Measurements from ENCODE around the gene PSME2.
A peak's percentile ranks its signal among the peaks of the same experiment; 100 is the strongest.

Gene PSME2

DNA sequence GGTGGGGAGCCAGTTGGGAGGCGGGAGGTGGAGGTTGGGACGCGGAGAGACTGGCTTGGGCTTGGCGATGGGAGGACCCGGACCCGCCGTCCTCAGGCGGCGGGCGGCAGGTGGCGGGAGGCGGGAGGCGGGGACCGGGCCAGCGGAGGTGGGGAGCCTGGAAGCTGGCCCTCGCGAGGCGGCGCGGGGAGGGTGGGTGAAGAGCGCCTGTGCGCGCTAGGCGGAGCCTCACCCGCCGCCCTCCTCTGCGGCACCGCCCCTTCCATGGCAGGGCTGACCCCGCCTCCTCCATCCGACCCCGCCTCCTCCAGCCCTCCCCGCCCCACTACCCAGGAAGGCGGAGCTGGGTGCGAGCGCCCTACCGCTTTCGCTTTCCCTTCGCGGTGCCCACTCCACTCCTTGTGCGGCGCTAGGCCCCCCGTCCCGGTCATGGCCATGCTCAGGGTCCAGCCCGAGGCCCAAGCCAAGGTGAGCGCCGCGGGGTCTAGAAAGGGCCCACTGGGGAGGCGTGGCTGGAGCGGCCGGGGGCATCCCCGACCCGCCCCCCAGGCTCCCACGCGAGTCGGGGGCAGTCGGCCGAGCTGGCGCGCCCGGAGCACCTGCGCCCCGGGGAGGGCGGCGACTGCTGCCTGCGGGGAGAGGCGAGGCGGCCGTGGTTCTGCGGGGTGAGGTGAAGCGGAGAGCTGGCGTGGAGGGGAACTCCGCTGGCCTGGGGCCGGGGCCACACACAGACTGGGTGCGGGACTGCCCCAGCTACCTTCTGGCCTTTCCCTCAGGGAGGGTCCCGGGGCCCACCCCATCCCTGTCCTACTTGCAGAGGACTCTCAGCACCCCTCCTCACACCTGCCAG is 10.4 kb downstream of the PSME2 start, which contains the start of gene PSME1:
TSS of gene PSME1 (plus strand) at position 361 of the 850 bp plus-strand sequence. CDS start at position 430, 69 bp downstream.
- peak; percentile 93 for DNase-seq (ENCODE audit: low spot score)

DNA sequence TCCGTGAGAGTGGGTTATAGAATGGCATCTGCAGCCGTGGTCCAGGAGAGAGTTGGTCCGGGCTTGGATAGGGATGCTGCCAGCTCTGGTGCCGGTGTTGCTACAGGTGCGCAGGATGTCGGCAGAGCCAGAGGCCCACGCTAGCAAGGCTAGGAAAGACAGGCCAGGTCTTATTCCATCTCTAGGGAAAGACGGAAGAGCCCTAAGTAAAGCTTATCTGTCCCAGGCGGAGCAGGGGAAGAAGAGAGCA is 10.9 kb downstream of the PSME2 start:
- no peak for DNase-seq (ENCODE audit: low spot score)

DNA sequence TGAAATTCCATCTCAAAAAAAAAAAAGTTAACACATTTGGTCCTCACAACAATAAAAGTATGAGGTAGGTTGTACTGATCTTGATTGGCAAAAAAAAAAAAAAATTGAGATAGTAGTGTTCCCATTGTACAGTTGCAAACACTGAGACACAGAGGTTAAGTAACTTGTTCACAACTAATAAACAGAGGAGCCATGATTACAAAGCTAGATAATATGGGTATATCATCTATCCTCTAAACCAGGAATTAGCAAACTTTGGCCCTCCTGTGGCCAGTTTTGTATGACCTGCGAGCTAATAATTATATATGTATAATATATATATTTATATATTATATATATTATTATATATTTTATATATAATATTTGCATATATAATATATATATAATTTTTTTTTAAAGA is 12.7 kb downstream of the PSME2 start:
- no peak for DNase-seq (ENCODE audit: low spot score)

DNA sequence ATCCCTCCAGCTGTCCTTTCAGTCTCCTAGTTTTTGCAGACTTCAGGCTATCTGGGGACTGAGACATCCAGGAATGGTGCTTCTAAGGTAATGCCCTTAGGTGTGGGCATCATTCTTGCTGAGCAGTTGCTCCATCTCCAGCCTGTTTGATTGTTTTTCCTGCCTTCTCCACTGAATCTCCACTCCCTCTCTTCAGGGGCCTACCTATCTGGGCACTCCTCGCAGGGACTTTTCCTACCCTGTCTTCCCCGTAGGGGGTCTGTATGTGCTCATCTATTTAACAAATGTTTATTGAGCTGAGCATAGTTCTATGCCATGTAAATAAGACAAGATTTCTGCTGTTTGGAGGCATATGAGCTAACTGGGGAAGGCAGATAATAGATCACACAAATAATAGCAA is 13.4 kb downstream of the PSME2 start:
- no peak for DNase-seq (ENCODE audit: low spot score)

DNA sequence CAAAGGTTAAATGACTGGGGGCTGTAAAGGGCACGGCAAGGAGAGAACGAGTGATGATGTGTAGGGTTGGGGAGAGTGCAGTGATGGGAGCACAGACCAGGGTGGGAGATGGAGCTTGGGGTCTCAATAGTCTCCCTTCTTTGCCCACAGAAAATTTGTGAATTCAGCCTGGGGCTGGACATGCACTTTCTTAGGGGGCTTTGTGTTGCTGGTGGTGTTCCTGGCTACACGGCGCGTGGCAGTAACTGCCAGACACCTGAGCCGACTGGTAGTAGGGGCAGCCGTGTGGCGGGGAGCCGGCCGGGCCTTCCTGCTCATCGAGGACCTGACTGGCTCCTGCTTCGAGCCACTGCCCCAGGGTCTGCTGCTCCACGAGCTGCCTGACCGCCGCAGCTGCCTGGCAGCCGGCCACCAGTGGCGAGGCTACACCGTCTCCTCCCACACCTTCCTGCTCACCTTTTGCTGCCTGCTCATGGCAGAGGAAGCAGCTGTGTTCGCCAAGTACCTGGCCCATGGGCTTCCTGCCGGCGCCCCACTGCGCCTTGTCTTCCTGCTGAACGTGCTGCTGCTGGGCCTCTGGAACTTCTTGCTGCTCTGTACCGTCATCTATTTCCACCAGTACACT is 14.2 kb downstream of the PSME2 start:
- no peak for DNase-seq (ENCODE audit: low spot score)

DNA sequence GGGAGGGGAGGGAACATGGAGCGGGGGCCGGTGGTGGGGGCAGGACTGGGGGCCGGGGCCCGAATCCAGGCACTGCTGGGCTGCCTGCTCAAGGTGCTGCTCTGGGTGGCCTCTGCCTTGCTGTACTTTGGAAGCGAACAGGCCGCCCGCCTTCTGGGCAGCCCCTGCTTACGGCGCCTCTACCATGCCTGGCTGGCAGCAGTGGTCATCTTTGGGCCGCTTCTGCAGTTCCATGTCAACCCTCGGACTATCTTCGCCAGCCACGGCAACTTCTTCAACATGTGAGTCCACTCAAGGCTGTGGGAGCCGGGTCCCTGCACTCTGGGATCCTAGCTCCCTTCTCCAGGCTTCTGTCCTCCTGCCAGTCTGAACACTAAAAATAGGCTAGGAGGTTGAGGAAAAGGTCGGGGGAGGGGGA is 14.9 kb downstream of the PSME2 start:
- DNase-seq (ENCODE audit: low spot score), result no peak

DNA sequence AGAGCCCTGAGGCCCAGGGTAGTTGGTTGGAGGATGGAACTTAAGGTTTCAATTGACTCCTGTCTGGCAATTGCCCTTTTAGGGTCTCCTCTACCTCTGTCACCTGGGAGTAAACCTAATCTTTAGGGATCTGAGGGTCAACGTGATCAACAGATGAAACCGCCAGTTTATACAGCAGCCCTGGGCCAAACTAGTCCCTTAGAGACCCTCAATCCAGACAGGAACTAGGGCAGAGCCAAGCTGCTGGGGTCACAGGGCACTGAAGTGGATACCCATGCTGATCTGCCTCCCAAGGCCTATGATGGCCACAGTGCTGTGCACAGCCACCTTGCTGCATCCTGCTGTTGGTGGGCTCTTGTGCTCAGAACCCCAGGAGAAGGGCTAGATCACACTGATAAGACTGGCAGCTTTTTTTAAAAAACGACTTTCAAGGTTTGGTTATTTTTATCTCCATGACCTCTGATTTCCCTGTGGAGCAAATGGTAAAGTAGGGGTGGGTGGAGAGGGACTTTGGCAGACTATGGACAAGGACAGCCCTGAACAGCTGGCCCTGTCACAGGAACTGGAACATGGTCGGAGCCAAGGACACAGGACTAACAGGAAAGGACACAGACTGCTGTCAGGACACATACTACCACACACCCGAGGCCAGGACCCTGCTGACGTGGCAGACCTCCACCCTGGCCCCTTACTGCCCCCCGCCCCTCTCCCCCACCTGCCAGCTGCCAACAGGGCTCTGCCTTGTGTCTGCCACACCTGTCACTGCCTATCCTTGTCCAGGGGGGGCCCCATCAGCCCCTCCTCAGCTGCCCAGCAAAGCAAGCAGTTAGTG is 15.5 kb downstream of the PSME2 start:
- no peak for DNase-seq (ENCODE audit: low spot score)

DNA sequence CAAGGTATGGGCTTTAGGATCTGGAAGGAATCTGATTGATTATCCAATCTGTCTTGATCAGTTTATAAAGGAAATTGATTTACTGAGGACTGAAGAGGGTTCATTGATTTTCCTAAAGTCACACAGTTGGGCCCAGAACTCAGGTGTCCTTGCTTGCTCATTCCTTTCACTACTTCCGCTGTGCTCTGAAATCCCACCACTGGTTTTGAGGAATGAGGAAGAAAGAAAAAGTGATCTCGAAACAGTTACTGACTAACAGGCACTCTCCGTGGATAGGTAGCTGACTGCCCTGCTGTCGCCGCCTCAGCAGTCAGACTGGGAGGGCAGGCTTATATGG is 16.1 kb downstream of the PSME2 start, which contains the start of gene FITM1:
TSS of gene FITM1 (plus strand) at position 280 of the 337 bp plus-strand sequence. CDS start 905 bp downstream, outside the sequence.
- no peak for DNase-seq (ENCODE audit: low spot score)

DNA sequence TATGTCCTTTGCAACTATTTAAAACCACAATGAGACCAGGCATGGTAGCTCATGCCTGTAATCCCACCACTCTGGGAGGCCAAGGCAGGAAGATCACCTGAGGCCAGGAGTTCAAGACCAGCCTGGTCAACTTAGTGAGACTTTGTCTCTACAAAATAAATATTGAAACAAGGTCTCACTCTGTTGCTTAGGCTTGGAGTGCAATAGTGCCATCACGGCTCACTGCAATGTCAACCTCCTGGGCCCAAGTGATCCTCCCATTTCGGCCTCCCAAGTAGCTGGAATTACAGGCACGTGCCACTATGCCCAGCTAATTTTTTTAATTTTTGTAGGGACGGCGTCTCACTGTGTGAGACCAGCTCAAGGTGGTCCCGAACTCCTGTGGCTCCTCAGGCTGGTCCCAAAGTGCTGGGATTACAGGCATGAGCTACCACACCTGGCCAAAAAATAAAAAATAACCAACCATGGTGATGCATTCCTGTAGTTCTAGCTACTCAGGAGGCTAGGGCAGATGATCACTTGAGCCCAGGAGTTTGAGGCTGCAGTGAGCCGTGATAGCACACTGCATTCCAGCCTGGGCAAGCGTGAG is 16.9 kb downstream of the PSME2 start:
- DNase-seq (ENCODE audit: low spot score), result no peak

DNA sequence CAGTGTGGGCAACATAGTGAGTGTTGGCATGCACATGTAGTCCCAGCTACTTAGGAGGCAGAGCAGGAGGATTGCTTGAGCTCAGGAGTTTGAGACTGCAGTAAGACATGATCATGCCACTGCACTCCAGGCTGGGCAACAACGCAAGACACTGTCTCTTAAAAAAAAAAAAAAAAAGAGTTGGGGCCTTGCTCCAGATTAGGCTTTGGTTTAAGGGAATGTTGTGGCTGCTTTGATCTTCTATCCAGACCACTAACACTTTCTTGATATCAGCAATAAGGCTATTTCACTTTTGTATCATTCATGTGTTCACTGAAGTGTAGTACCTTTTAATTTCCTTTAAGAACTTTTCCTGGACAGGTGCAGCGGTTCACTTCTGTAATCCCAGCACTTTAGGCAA is 18.7 kb downstream of the PSME2 start:
- DNase-seq (ENCODE audit: low spot score), result no peak

DNA sequence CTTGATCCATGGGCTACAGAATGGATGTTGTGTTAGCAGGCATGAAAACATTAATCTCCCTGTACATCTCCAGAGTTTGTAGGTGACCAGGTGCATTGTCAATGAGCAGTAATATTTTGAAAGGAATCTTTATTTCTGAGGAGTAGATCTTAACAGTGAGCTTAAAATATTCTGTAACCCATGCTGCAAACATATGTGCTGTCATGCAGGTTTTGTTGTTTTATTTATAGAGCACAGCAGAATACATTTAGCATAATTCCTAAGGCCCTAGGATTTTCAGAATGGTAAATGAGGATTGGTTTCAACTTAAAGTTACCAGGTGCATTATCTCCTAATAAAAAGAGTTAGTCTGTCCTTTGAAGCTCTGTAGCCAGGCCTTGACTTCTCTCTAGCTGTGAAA is 19.5 kb downstream of the PSME2 start:
- no peak for DNase-seq (ENCODE audit: low spot score)

DNA sequence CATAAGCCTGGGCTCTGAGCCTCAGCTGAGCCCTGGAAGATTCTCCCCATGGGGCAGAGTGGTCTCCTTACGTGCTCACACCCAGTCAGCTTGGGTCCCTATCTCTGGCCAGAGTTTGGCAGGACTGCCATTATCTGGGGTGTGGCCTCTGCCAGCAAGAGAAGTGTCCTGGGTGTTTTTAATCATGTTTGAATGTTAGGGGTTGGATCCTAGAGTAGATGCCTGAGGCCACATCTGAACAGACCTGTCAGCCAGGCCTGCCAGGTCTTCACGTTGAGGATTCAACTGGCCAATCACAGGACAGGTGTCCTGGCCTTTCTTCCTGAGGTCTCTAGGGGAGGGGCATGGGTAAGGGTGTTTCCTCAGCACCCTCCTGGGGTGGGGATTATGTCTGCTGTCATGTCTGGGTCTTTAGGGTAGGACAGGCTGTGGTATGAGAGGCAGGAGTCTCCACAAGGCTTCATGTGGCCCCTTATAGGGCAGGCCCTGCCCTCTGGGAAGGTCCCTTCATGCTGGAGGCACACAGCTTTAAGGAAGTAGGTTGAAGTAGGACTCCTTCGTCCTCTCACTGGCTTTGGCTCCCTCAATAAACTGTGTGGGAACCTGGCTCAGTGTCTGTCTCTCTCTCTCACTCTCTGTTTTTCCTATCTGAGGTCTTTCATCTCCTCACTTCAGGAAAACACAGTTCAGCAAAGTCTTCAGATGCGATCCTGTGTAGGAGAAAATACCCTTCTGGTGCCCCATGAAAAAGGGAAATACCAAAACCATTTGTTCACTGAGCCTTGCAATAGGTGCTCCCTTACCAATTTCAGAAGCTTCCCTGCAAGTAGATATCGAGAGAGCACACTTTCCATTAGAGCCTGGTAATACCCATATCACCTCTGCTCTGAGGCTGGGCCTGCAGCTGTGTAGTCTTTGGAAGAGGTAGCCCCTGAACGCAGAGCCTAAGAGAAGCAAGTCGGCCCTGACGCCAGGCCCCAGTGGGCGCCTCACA is 22.7 kb downstream of the PSME2 start:
- no peak for DNase-seq (ENCODE audit: low spot score)

DNA sequence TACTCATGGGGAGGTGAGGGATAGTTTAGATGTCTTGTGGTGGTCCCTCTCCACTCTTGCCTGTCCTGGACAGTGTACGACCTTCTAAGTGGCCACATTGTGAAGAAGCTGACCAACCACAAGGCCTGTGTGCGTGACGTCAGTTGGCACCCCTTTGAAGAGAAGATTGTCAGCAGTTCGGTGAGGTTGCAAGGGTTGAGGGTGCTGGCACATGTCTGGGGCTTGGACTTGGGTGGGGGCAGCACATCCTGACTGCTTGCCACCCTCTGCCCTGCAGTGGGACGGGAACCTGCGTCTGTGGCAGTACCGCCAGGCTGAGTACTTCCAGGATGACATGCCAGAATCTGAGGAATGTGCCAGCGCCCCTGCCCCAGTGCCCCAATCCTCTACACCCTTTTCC is 23.5 kb downstream of the PSME2 start:
- DNase-seq (ENCODE audit: low spot score), result no peak

DNA sequence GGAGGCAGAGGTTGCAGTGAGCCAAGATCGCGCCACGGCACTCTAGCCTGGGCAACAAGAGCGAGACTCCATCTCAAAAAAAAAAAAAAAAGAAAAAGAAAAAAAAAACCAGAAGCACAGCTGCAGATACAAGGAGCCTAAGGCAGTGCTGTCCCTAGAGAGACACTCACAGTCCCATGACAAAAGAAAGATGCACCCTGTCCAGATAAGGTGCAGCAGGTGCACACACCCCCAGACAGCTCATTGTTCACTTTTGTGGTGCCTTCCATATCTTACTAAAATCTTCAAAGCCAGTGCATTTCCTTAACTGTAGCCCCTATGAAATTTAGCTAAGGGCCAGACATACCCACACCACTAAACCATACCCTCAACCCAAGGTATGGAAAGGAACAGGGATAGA is 24.0 kb downstream of the PSME2 start:
- DNase-seq (ENCODE audit: low spot score), result no peak

DNA sequence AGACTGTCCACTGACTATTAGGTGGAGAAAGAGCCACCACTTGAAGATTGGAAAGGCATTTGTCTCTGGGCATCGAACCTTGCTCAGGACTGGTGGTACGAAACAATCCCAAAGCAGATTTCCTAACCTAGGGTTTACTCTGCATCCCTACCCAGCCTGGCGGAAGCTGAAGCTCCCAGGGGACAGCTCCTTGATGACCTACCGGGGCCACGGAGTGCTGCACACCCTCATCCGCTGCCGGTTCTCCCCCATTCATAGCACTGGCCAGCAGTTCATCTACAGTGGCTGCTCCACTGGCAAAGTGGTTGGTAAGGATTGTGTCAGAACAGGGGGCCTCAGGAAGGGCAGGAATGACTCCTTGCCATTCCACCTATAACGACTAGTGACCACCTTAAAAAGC is 25.2 kb downstream of the PSME2 start:
- no peak for DNase-seq (ENCODE audit: low spot score)

DNA sequence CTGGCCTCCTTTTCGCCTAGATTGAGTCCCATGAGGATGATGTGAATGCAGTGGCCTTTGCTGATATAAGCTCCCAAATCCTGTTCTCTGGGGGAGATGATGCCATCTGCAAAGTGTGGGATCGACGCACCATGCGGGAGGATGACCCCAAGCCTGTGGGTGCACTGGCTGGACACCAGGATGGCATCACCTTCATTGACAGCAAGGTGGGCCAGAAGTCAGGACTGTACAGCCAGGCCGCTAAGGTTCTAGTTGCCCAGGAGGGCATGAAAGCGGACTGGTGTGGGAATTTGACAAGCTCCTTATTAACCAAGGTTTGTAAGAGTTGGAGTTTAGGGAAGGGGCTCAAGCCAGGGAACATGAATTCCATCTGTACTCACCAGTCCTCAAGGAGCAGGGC is 26.7 kb downstream of the PSME2 start:
- DNase-seq (ENCODE audit: low spot score), result no peak

DNA sequence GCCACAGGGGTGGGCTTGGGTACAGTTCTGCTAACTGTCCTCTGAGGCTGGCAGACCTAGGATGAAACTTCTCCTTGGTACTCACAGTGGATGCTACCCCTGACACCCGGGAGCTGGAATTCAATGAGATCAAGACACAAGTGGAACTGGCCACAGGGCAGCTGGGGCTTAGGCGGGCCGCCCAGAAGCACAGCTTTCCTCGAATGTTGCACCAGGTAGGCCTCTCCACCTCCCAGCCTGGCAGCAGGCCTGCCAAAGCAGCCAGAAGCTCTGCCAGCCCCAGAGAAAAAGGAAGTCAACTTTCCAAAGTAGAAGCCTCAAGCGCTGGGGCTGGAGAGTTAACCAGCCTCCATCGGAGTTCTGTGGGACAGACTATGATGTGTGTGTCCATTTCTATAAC is 29.2 kb downstream of the PSME2 start:
- DNase-seq (ENCODE audit: low spot score), result no peak

DNA sequence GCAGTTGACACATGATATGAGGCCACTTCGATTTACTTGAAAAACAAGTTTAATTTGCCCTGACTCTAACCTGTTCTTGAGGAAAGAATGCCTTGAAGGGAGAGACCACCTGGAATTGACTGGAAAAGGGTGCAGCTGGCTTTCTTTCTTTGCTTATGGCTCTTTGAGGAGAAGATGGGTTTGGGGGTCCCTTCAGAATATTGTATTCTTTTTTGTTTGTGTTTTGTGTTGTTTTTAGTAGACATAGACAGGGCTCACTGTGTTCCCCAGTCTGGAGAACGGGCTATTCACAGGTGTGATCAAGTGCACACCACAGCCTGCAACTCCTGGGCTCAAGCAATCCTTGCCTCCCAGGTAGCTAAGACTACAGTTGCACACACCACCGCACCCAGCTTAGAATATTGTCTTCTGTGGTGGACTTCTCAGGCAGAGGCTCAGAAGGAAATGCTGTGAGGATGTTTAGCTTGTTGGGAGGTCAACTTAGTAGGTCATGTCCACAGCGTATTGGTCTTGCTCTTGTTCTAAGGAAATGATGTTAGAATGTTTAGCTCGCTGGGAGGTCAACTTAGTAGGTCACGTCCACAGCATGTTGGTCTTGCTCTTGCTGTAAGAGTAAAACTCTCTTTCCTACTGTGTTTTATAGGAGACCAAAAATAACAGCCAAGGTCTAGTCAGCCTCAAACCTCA is 30.1 kb downstream of the PSME2 start:
- DNase-seq (ENCODE audit: low spot score), result no peak

DNA sequence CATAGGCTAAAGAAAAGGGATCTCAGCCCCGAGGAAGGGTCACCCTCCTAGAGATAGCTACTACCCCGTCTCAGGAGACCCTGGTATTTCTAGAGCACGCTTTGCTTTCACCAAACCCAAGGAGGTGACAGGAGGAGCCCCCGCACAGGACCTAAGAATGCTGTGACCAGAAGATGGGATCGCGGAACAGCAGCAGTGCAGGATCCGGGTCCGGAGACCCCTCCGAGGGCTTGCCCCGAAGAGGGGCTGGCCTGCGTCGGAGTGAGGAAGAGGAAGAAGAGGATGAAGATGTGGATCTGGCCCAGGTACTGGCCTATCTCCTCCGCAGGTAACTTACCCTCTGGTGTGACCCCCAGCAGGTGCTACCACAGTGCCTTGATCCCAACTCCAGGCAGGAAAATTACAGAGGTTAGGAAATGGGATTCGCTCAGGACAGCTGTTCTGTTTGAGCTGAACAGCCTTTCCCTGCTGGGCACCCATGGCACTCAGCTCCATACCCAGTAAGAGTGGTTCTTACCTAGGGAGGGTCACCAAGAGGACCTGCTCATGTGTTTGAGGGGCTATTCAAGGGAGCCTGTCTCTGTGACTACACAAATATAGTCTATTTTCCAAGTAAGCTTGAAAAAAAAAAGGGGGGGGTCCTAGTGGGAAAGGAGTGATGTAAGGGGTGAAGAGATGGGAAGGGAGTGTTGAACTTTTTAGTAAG is 30.8 kb downstream of the PSME2 start:
- DNase-seq (ENCODE audit: low spot score), result no peak

Measured in LoVo (cell line).